Esophagus muscularis mucosa (tissue), 4 donors: ENCODE results near the gene NHLH2.

Experiments
- EP300 ChIP-seq: sonication (generic); formaldehyde crosslinking; IDR thresholded peaks from one replicate; pipeline ENCODE4 v1.6.1; 2017; ENCODE audit warnings: antibody characterized with exemption
- POLR2A ChIP-seq: fragments of 450-650 bp; IDR thresholded peaks from one replicate; pipeline ENCODE4 v1.6.1; 2017; ENCODE audit warnings: antibody characterized with exemption, moderate library complexity, mild to moderate bottlenecking, low read depth
- TF ChIP-seq, protein P1 (sequence below), 3 experiments: fragments of 200-600 bp in 2 of 3; fragments of 450-650 bp in 1 of 3; sonication (generic) in 2 of 3; IDR thresholded peaks; one replicate each; pipeline ENCODE4 v1.5.1; 2017 to 2019; ENCODE audit warnings: antibody characterized with exemption in 3 of 3, mild to moderate bottlenecking in 2 of 3, moderate library complexity in 1 of 3

DNA sequence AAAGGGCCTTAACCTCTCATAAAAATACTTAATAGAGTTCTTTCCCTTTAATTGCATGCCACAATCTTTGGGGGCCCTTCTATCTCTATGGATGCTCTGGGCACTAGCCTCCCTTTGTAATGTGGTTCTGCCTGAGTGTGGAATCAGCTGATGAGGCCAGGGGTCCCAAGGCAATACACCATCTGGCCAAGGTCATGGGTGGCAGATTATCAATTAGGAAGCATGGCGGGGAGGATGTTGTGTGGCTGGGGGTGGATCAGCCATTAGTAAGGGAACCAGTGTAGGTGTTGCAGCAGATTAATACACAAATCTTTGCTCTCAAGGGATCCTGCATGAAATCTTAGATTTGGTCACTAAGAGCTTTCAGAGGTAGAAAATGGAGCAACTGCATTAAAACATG lies 35.3 kb downstream of the NHLH2 start:
- TF ChIP-seq, protein P1, sequence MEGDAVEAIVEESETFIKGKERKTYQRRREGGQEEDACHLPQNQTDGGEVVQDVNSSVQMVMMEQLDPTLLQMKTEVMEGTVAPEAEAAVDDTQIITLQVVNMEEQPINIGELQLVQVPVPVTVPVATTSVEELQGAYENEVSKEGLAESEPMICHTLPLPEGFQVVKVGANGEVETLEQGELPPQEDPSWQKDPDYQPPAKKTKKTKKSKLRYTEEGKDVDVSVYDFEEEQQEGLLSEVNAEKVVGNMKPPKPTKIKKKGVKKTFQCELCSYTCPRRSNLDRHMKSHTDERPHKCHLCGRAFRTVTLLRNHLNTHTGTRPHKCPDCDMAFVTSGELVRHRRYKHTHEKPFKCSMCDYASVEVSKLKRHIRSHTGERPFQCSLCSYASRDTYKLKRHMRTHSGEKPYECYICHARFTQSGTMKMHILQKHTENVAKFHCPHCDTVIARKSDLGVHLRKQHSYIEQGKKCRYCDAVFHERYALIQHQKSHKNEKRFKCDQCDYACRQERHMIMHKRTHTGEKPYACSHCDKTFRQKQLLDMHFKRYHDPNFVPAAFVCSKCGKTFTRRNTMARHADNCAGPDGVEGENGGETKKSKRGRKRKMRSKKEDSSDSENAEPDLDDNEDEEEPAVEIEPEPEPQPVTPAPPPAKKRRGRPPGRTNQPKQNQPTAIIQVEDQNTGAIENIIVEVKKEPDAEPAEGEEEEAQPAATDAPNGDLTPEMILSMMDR (IDR thresholded peaks at IDR 0.05) = no peak
- TF ChIP-seq POLR2A = no peak
- TF ChIP-seq EP300 = no peak
